ENCODE results near the gene OR4Q2. TPM values are rescaled to one million over a fixed set of nuclear protein-coding genes. Genes with fewer than 3 reads are reported as not detected.

OR4Q2 gene
- total RNA-seq, 1 donor from 2014 or later: not detected

GRCh38 chr14:20044243-20044642, 42.3 kb downstream of the OR4Q2 start:
- no peaks in the 10 kb centered on the region for H3K36me3 Mint-ChIP-seq (ENCODE audit: low read depth)
- no peak for ATAC-seq (ENCODE audit: low read depth)
- intact Hi-C loops (cut with micrococcal nuclease): no loop called here

GRCh38 chr14:20048202-20048601, 46.2 kb downstream of the OR4Q2 start:
- no peak for ATAC-seq (ENCODE audit: low read depth)
- Mint-ChIP-seq H3K9me3 (no peaks in the 10 kb centered on the region), H3K27ac (no peak overlapping the region), H3K4me3 (no peak overlapping the region), H3K4me1 (no peaks in the 10 kb centered on the region), H3K36me3 (ENCODE audit: low read depth) (no peaks in the 10 kb centered on the region), H3K27me3 (no peaks in the 10 kb centered on the region)
- CTCF ChIA-PET: no interaction called here
- no peak for TF ChIP-seq CTCF (IDR thresholded peaks at IDR 0.05)
- POLR2A ChIA-PET: no interaction called here
- intact Hi-C loops (cut with micrococcal nuclease): no loop called here
- no peak for DNase-seq

More at GRCh38 chr14:20044243-20044642, 42.3 kb downstream of the OR4Q2 start:
- Mint-ChIP-seq H3K27me3 (no peaks in the 10 kb centered on the region), H3K27ac (no peak overlapping the region), H3K9me3 (no peaks in the 10 kb centered on the region), H3K4me3 (no peak overlapping the region), H3K4me1 (no peaks in the 10 kb centered on the region)
- POLR2A ChIA-PET: no interaction called here
- TF ChIP-seq CTCF (IDR thresholded peaks at IDR 0.05): no peak
- CTCF ChIA-PET: no interaction called here
- DNase-seq: no peak

Other genes with a start within 250 kb of the OR4Q2 start
- gene OR4M1, start 228.7 kb upstream of the OR4Q2 start, total RNA-seq: not detected in 2 replicates
- gene OR4N2, start 198.4 kb upstream of the OR4Q2 start, total RNA-seq: not detected in 2 replicates
- not detected in 2 replicates for gene OR4K2, start 127.0 kb upstream of the OR4Q2 start, total RNA-seq
- not detected in 2 replicates for gene OR4K5, start 81.6 kb upstream of the OR4Q2 start, total RNA-seq
- gene OR4K1, start 71.2 kb upstream of the OR4Q2 start, total RNA-seq: not detected in 2 replicates
- not detected in 2 replicates for gene OR4K15, start 26.6 kb upstream of the OR4Q2 start, total RNA-seq
- not detected in 2 replicates for gene OR4K14, start 17.1 kb downstream of the OR4Q2 start, total RNA-seq
- not detected in 2 replicates for gene OR4K13, start 33.9 kb downstream of the OR4Q2 start, total RNA-seq
- gene OR4L1, start 57.9 kb downstream of the OR4Q2 start, total RNA-seq: not detected in 2 replicates
- gene OR4K17, start 108.6 kb downstream of the OR4Q2 start, total RNA-seq: not detected in 2 replicates
- not detected in 2 replicates for gene OR4N5, start 136.7 kb downstream of the OR4Q2 start, total RNA-seq
- not detected in 2 replicates for gene OR11G2, start 188.7 kb downstream of the OR4Q2 start, total RNA-seq
- gene OR11H6, start 221.5 kb downstream of the OR4Q2 start, total RNA-seq: not detected in 2 replicates
- not detected in 2 replicates for gene OR11H7, start 226.8 kb downstream of the OR4Q2 start, total RNA-seq
- gene OR11H4, start 237.1 kb downstream of the OR4Q2 start, total RNA-seq: not detected in 2 replicates

Measured in activated B cell treated with CpG ODN at 0.5 μM for 24 hours (primary cell).